ENCODE data around the gene DHRS13. TPM values are rescaled to one million over a fixed set of nuclear protein-coding genes. Genes with fewer than 3 reads are reported as not detected.

DHRS13 gene
- total and polyA plus RNA-seq, 10 donors, result 12.2 to 51.2 (median 18.9) TPM

- TF ChIP-seq CTCF (IDR thresholded peaks at IDR 0.05 in 8 of 11, conservative IDR thresholded peaks at IDR 0.05 in 3 of 11) (no peak), POLR2AphosphoS5 (IDR thresholded peaks at IDR 0.05) (no peak), POLR2A (IDR thresholded peaks at IDR 0.05) (no peak)
- 78 to 85% (median 82%) methylated on average over 11 of the region's 11 CpGs for WGBS, 5 donors
- intact Hi-C loops (cut with DNase I; ENCODE audit: low total_unique reads), result no loop called here
- Histone ChIP-seq H3K4me1 (peaks cover 0 to 15% (median 4%) of the 10 kb centered on the region in 6 donors), H3K9me3 (no peaks in the 10 kb centered on the region), H3K27ac (peak overlapping the region in 5 of 8 donors; percentile 22 to 43 (median 37)), H3K36me3 (peaks cover 0 to 19% (median 10%) of the 10 kb centered on the region in 6 donors), H3K27me3 (replicated peaks in 1 of 7) (no peaks in the 10 kb centered on the region), H3K4me3 (no peak overlapping the region)
- no peak for DNase-seq
Measured at GRCh38 chr17:28864991-28865849, 37.7 kb downstream of the DHRS13 start.

GRCh38 chr17:28863953-28864352 lies 38.9 kb downstream of the DHRS13 start:
- Histone ChIP-seq H3K27me3 (replicated peaks in 1 of 7) (no peaks in the 10 kb centered on the region), H3K27ac (no peak overlapping the region), H3K4me3 (no peak overlapping the region), H3K4me1 (peaks cover 0 to 15% (median 4%) of the 10 kb centered on the region in 6 donors), H3K36me3 (peaks cover 0 to 31% (median 23%) of the 10 kb centered on the region in 6 donors), H3K9me3 (no peaks in the 10 kb centered on the region)
- DNase-seq, result no peak
- intact Hi-C loops (cut with DNase I; ENCODE audit: low total_unique reads), result no loop called here
- TF ChIP-seq POLR2A (IDR thresholded peaks at IDR 0.05) (no peak), CTCF (IDR thresholded peaks at IDR 0.05 in 8 of 11, conservative IDR thresholded peaks at IDR 0.05 in 3 of 11) (no peak), POLR2AphosphoS5 (IDR thresholded peaks at IDR 0.05) (no peak)
- 88 to 100% (median 96%) methylated on average over 1 of the region's 1 CpG for WGBS, 5 donors

GRCh38 chr17:28862561-28862960 lies 40.3 kb downstream of the DHRS13 start:
- WGBS, 5 donors, result 87 to 98% (median 92%) methylated on average over 3 of the region's 3 CpGs
- Histone ChIP-seq H3K27ac (no peak overlapping the region), H3K9me3 (no peaks in the 10 kb centered on the region), H3K36me3 (peaks cover 0 to 45% (median 36%) of the 10 kb centered on the region in 6 donors), H3K4me3 (no peak overlapping the region), H3K4me1 (peaks cover 0 to 15% (median 4%) of the 10 kb centered on the region in 6 donors), H3K27me3 (replicated peaks in 1 of 7) (no peaks in the 10 kb centered on the region)
- TF ChIP-seq CTCF (IDR thresholded peaks at IDR 0.05 in 8 of 11, conservative IDR thresholded peaks at IDR 0.05 in 3 of 11), result no peak
- TF ChIP-seq POLR2A (IDR thresholded peaks at IDR 0.05), result no peak
- no peak for TF ChIP-seq POLR2AphosphoS5 (IDR thresholded peaks at IDR 0.05)
- DNase-seq, result no peak
- intact Hi-C loops (cut with DNase I; ENCODE audit: low total_unique reads), result no loop called here

All from spleen (tissue), 11 donors.